Thyroid gland (tissue), 4 donors: ENCODE results near the gene HCN1.

Experiments used
- POLR2A ChIP-seq, 2 donors: fragments of 450-650 bp; IDR thresholded peaks; one replicate each; pipeline ENCODE4 v1.6.1; 2017; ENCODE audit warnings: antibody characterized with exemption in 2 of 2, mild to moderate bottlenecking in 2 of 2, moderate library complexity in 1 of 2
- TF ChIP-seq, protein P1 (sequence below), 6 experiments: fragments of 200-600 bp in 3 of 6; fragments of 450-650 bp in 3 of 6; sonication (generic) in 3 of 6; IDR thresholded peaks; one replicate each; pipeline ENCODE4 v1.5.1; 2016 to 2019; ENCODE audit warnings: antibody characterized with exemption in 6 of 6, mild to moderate bottlenecking in 2 of 6, inconsistent platforms in 1 of 6, moderate library complexity in 1 of 6

GRCh38 chr5:45372629-45373028, 323.6 kb downstream of the HCN1 start:
- TF ChIP-seq POLR2A (IDR thresholded peaks at IDR 0.05): no peak
- TF ChIP-seq, protein P1, sequence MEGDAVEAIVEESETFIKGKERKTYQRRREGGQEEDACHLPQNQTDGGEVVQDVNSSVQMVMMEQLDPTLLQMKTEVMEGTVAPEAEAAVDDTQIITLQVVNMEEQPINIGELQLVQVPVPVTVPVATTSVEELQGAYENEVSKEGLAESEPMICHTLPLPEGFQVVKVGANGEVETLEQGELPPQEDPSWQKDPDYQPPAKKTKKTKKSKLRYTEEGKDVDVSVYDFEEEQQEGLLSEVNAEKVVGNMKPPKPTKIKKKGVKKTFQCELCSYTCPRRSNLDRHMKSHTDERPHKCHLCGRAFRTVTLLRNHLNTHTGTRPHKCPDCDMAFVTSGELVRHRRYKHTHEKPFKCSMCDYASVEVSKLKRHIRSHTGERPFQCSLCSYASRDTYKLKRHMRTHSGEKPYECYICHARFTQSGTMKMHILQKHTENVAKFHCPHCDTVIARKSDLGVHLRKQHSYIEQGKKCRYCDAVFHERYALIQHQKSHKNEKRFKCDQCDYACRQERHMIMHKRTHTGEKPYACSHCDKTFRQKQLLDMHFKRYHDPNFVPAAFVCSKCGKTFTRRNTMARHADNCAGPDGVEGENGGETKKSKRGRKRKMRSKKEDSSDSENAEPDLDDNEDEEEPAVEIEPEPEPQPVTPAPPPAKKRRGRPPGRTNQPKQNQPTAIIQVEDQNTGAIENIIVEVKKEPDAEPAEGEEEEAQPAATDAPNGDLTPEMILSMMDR (IDR thresholded peaks at IDR 0.05): no peak
